SK-N-SH (cell line): ENCODE measurements around the gene TXNDC17.

Source experiments
- TCF12 ChIP-seq: IDR thresholded peaks from 2 replicates; pipeline ENCODE4 v1.4.0; 2012
- TEAD4 ChIP-seq: IDR thresholded peaks from 2 replicates; pipeline ENCODE4 v1.4.0; 2012; ENCODE audit warnings: mild to moderate bottlenecking, borderline replicate concordance; ENCODE audit not compliant: insufficient read depth
- TF ChIP-seq, protein P1 (sequence below): fragments of 200-600 bp; sonication (generic); IDR thresholded peaks from 2 replicates; pipeline ENCODE4 v1.6.1; 2017; ENCODE audit warnings: antibody characterized with exemption, mild to moderate bottlenecking, moderate library complexity

- TF ChIP-seq, protein P1, sequence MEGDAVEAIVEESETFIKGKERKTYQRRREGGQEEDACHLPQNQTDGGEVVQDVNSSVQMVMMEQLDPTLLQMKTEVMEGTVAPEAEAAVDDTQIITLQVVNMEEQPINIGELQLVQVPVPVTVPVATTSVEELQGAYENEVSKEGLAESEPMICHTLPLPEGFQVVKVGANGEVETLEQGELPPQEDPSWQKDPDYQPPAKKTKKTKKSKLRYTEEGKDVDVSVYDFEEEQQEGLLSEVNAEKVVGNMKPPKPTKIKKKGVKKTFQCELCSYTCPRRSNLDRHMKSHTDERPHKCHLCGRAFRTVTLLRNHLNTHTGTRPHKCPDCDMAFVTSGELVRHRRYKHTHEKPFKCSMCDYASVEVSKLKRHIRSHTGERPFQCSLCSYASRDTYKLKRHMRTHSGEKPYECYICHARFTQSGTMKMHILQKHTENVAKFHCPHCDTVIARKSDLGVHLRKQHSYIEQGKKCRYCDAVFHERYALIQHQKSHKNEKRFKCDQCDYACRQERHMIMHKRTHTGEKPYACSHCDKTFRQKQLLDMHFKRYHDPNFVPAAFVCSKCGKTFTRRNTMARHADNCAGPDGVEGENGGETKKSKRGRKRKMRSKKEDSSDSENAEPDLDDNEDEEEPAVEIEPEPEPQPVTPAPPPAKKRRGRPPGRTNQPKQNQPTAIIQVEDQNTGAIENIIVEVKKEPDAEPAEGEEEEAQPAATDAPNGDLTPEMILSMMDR = no peak
- no peak for TF ChIP-seq TEAD4
- no peak for TF ChIP-seq TCF12
Measured at GRCh38 chr17:6642592-6642991, 1.7 kb downstream of the TXNDC17 start.
